Epithelial cell of esophagus (primary cell): ENCODE data around the gene CFAP100.

Source experiments
- DNase-seq: peaks from one replicate; pipeline ENCODE4 v3.0.0; 2010; ENCODE audit warnings: low read depth
- H3K4me3 ChIP-seq: 2 replicates; pipeline ENCODE4 v1.5.1; 2011; ENCODE audit warnings: mild to moderate bottlenecking, low read length, control low read depth
- TF ChIP-seq, protein P1 (sequence below): IDR thresholded peaks from 2 replicates; pipeline ENCODE4 v1.5.1; 2011; ENCODE audit warnings: low read depth, mild to moderate bottlenecking, low read length, control low read depth, inconsistent platforms; ENCODE audit not compliant: insufficient read depth; ENCODE audit errors: missing control alignments

CFAP100 gene

DNA sequence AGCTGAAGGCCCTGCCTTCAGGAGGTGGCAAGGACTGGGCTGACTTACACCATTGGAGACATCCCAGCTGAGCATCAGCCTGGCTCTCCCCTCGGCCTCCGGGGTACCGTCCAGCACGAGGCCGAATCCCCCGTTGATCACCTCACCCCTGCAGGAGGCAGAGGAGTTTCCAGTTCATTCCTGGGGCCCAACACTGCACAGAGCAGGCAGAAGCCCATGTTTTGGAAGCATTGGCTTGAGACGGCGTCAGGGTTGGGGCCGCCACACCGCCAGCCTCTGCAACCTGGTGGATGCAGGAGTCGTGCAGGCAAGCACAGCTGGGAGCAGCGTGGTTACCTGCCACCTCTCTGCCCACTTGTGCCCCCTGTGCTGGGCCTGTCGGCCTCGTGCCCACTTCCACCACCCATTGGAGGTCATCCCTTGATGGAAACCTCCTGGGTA is 88.6 kb downstream of the CFAP100 start:
- TF ChIP-seq, protein P1, sequence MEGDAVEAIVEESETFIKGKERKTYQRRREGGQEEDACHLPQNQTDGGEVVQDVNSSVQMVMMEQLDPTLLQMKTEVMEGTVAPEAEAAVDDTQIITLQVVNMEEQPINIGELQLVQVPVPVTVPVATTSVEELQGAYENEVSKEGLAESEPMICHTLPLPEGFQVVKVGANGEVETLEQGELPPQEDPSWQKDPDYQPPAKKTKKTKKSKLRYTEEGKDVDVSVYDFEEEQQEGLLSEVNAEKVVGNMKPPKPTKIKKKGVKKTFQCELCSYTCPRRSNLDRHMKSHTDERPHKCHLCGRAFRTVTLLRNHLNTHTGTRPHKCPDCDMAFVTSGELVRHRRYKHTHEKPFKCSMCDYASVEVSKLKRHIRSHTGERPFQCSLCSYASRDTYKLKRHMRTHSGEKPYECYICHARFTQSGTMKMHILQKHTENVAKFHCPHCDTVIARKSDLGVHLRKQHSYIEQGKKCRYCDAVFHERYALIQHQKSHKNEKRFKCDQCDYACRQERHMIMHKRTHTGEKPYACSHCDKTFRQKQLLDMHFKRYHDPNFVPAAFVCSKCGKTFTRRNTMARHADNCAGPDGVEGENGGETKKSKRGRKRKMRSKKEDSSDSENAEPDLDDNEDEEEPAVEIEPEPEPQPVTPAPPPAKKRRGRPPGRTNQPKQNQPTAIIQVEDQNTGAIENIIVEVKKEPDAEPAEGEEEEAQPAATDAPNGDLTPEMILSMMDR, result no peak
- no peak for DNase-seq
- H3K4me3 ChIP-seq, result no peak overlapping the region

GRCh38 chr3:126484148-126484547 is 89.4 kb downstream of the CFAP100 start:
- H3K4me3 ChIP-seq, result no peak overlapping the region
- DNase-seq, result no peak
- TF ChIP-seq, protein P1, result no peak

GRCh38 chr3:126484662-126485061 is 90.0 kb downstream of the CFAP100 start:
- no peak for DNase-seq
- no peak overlapping the region for H3K4me3 ChIP-seq
- TF ChIP-seq, protein P1, result no peak

DNA sequence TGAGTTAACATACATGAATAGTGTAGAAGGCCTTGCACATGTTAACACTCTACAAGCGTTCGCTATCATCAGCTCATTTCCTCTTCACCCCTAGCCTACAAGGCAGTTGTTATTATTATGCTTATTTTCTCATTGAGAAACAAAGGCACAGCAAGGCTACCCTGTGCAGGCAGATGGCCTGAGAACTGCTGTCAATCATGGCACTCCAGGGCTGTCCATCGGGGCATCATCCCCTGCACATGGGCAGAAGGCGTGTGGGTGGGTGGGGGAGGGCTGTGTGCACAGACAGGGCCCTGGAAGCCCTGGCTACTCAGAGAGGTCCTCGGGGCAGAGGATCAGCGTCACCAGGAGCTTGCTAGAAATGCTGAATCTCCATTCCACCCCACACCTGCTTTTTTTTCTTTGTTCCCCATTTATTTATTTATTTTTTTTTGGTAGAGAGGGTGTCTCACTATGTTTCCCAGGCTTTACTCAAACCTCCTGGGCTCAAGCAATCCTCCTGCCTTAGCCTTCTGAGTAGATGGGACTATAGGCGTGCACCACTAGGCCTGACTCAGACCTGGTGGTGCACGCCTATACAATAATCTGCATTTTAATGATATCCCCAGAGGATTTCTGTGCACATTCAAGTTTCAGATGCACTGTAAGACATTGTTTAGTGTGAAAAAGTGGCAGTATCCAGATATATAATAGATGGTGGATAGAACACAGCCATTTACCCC is 90.6 kb downstream of the CFAP100 start:
- no peak for DNase-seq
- TF ChIP-seq, protein P1, result no peak
- H3K4me3 ChIP-seq, result no peak overlapping the region

DNA sequence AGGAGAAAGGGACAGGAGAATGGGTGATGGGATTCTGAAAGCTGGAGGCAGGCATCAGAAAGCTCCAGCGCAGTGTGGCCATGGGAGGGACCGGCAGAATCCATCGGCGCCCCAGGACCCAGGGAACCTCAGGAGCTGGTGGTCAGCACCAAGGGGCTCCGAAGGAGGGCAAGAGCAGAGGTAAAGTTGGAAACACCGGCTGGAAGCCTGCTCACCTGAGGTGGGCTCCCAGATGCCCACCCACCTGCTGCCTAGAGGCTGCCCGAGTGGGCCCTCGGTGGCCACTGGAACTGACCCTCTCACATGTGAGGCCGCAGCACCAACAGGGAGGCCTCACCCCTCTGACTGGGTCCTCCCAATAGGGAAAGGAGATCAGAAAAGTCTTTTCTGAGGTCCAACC is 91.2 kb downstream of the CFAP100 start:
- TF ChIP-seq, protein P1, result no peak
- no peak for DNase-seq

More for the DNA sequence above, 91.2 kb downstream of the CFAP100 start:
- H3K4me3 ChIP-seq, result no peak overlapping the region
